SIG-M5 treated with dmso at 0.1 percent for 504 hours (cell line): Measurements from ENCODE around the gene BMAL1.
"Not testable (repeated sequence)": the region's sequence is repeated elsewhere in the genome, so short reads cannot be mapped to it uniquely, and the experiment has no call there.

Source experiments
- DNase-seq: peaks from one replicate; lab custom pipeline; 2025; ENCODE audit not compliant: unreplicated experiment; lab: John Stamatoyannopoulos, UW

BMAL1 gene

DNA sequence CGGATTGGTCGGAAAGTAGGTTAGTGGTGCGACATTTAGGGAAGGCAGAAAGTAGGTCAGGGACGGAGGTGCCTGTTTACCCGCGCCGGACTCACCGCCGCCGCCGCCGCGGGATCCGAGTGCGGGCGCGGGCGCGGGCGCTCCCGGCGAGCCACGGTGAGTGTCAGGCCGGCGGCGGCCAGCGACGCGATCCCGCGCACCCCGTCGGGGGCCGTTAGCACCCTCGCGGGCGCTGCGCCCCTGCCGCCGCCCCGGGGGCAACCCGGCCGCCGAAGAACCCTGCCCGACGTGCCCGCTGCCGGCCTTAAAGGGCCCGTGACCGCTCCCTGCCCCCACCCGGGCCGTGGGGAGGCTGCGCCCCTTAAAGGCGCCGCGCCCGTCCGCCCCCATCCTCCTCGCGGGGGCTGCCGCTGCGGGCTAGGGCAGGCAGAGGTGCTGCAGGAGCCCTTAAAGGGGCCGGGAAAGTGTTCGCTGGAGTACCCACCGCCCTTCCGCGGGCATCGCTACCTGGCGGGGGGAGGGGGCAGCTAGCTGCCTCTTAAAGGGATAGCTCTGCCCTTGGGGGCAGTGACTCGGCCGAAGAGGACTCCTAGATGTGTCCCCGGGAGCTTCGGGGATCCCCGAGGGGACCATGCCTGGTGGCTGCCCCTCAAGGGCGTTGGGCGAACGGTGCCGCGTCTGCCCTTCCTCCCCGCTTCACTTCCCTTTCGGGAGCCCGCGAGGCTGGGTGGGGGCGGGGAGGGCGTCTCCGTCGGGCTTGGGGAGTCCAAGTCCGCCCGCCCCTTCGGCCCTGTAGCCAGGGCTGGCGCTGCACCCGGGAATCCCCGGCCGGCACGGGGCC, at the start of gene BMAL1:
TSS of gene BMAL1 (plus strand) at position 23 of the 841 bp plus-strand sequence. CDS start 76,519 bp downstream, outside the sequence.
- DNase-seq, result no peak

DNA sequence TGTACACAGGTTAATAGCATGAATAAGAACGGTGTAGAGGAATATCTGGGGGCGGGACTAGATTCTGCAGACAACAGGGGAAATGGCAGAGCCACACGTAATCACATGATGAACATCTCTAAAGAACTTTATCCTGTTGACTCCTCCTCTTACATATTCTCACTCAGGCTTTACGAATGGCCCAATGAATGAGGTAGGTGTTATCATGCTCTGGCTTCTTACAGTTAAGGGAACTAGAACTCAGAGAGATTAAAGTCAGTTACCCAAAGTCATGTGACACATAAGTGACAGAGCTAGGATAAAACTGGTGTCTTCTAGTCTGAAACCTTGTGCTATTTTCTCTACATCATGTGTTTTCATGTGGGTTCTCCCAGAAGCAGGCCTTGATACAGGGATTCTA, 49.0 kb upstream of the BMAL1 start:
- no peak for DNase-seq

DNA sequence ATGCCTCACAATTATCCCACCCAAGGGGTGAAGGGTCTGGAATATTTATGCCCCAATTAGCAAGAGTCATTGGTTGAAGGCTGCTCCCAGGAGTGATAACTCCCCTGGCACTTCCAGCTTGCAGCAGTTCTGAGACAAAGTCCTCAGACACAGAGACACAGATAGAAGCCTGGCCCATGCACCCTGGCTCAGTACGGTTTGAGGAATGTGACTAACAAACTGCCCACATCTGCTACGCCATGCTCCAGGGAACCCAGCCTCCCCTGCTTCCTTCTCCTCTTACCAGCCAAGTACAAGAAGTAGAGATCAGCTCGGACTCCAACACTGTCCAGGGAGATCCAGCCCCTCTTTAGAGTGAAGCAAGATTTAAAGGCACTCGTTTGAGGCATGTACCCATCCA, 48.5 kb upstream of the BMAL1 start:
- no peak for DNase-seq

DNA sequence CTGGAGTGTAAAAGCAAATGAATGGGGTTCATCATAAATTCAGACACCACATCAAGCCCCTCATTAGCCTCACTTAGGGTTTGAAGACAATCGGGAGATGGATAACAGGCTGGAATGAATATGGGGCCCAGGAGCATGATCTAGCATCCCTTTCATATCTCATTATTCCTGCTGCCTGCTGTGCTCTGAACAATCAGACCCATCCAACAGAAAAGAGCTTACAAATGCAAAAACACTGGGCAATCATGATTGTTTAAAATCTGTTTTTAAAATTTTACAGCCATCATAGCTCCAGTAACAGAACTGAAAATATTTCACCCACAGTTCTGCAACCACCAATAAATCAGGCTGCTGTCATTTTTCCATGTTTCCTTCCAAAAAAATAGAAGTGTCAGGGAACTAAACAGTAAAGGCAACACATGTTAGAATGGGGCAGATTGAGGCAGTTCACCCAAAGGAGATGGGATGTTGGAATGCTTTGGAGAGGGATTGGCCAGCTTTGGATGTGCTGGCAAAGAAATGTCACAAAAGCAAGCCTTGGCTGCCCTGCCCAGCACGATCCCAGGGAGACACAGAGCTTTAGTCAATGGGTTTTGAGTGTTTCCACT, 47.8 kb upstream of the BMAL1 start:
- no peak for DNase-seq

DNA sequence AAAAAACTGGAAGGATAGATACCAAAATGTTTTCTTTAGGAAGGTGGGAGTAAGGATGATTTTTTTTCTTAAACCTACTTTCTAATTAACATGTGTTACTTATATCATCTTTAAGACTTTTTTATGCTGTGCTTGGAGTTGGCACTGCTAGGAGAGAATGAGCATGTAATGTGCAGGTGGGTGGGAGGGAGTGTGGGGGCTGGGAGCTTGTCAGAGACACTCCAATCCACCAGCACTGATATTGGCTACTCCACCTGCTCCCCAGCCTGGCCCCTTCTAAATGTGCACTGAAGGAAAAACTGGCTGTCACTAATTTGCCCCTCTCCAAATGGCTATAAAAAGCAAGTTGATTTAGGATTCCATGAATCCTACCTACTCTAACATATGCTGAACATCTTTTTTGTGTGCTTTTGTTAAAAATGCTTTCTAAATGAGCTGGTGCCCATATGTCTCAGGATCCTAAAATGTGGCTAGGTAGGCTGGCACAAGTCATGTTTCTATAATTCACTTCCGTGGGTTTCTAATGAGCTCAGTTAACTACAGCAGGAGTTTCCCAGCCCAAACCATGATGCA, 44.3 kb upstream of the BMAL1 start:
- no peak for DNase-seq

DNA sequence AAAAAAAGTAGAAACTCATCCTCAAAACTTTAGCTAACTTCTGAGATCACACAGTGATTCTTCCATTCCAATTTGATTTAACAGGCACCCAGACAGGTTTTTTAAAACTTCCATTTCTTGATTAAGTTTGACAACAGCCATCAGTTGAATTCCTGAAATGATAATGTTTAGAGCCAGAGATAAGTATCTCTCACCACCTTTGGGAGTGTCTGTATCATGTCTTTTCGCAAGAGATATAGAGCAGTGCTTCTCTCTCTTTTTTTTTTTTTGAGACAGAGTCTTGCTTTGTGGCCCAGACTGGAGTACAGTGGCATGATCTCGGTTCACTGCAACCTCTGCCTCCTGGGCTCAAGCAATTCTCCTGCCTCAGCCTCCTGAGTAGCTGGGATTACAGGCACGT, 41.7 kb upstream of the BMAL1 start:
- no peak for DNase-seq

DNA sequence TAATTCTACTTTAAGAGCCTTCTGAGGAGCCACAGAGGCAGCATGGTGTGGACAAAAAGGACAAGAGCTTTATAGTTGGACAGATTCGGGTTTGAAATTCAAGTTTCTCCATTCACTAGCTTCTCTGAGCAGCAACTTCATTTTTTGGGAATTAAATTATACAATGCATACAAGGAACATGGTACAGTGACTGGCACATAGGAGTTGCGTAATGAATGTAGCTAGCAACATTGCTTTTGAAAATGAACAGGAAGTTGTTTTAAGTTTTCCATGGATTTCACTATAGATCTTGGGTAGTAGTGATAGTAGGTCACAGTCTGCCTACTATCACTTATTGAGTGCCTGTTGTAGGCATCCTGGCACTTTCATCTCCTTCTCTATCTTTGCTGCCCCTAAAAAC, 41.0 kb upstream of the BMAL1 start:
- no peak for DNase-seq

DNA sequence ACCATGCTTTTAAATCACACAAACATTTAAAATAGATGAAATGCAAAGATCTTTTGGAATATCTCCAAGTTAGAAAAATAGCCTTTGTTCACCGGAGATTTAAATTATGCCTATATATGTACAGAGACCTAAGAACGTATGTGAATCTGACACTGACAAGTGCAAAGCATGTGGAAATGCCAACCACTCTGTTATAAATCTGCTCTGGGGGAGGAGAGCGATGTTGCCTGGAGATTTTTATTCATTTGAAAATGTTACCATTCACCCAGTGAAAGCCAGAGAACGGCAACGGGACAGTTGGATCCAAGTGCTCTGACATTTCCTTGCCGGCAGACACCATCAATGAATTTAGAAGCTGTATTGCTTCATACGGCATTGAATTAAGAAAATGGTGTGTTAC, 39.8 kb upstream of the BMAL1 start:
- no peak for DNase-seq

DNA sequence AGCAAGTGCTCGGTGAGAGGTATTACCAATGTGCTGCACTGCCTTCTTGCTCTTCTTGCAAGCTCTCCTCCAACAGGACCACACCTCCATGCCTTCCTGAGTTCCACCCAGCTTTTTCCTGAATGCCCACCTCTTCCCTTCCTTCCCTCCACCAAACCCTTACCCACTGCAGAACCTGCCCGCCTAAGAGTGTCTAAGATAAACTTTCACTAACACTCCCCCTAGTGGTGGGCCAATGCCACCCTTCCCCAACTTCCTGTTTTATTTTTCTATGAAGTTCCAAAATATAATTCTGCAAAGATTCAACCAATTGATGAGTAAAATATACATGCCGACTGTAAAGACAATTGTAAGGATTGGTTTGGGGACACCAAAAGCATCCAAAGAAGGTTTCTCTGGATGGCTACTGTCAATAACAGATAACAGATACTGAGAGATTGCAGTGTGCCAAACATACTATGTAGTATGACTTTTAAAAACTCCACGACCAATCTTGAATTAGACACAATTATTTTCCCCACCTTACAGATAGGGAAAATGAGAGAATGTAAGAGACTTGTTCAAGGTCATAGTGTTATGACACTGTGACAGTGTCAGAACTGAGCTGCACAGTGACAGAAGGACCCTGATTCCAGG, 38.6 kb upstream of the BMAL1 start:
- DNase-seq, result peak; percentile 32

DNA sequence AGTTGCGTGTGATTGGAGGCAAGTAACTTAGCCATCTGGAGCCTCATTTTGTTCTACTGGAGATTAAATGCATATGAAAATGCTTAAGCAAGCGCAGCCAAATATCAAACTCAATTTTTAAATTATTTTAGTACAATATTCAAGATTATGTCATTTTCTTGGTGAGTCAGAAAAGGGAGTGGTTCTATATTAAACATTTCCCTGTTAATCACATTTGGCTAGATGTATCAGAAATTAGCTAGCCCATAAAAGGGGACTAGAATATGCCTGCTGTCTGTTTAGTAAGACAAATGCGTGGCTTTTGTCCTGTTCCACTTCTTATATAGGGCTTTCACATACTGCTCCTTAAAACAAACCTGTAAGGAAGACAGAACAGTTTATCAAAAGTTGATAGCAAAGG, 35.0 kb upstream of the BMAL1 start:
- DNase-seq, result no peak

DNA sequence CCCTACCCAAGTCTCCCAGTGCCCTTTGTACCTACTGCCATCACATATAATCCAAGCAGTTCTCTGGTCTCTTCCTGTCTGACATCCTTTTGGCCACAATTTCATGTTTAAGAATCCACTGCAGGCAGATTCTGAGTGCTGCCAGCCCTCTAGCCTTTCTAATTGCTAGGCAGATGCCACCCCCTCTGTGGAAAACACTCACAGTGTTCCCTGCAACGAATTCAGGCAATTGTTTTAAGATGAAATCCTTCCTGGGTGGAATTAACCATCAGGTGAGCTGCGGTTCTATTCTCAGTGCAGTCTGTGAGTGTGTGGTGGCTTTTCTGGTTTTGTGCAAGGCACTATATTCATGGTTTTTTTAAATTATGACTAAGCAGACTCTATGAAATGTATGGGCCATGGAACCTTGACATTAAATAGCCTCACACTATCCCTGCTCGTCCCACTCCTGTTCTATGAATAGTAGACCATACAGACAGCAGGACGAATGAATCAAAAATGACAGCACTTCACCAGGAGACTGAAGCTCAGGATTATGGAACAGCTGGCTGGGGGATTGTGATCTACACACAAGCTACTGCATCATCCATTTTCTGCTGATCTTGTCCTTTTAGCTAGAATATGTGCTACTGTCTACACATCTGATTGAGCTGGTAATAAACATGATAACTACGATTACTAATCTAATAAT, 29.8 kb upstream of the BMAL1 start:
- DNase-seq, result no peak

DNA sequence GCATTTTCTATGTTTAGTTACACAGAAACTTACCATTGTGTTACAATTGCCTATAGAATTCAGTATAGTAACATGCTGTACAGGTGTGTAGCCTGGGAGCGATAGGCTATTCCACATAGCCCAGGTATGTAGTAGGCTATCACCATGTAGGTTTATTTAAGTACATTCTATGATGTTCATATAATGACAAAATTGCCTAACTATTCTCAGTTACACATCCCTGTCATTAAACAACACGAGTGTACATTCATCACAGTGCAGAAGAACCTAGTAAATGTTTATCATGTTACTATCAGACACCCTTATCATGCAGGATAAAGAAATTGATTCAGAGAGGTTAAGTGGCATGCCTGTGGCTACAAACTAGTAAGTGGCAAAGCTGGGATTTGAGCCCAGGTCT, 28.4 kb upstream of the BMAL1 start:
- no peak for DNase-seq

DNA sequence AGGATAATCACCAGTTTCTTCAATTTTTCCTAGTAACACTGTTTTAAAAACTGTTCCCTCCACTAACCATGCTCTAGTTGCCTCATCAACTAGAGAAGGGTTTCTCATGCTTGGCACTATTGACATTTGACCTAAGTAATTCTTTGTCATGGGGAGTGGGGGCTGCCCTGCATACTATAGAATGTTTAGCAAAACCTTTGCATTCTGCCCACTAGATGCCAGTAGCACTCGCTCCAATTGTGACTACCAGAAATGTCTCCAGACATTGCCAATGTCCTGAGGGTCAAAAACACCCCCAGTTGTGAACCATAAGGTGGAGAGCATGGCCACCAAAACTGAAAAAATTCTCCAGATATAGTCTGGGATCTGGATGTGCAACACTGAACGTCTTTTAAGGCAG, 27.6 kb upstream of the BMAL1 start:
- DNase-seq, result no peak

DNA sequence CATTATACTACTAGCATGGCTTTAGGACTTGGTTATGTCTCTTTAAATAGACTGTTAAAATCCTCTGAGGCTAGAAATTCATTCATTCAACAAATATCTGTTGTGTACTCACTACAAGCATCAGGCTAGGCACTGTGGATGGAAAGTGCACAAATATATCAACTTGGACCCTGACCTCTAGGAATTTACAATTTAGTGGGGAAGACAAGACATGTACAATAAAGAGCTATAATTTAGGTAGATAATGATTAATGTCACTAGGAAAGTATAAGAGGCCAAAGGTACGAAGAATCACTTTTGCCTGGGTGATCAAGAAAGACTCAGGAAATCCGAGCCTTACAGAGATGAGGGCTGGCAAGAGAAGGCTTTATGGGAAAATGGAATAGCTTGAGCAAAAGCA, 25.6 kb upstream of the BMAL1 start:
- DNase-seq, result no peak

DNA sequence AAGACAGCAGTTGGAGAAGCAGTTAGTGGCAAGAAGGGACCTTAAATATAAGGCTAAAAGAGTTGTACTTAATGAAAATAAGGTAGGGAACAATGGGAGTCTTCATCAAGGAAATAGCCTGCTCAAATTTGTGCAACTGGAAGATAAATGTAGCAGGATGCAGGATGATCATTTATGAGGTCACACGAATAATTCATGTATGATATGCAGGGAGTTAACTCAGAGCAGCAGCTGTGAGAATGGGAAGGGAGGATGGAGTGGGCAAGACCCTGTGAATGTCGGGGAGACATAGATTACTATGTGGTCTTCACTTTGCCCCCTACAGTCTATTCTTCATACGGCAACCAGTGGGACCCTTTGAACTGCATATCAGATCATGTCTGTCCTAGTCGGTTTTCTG, 25.2 kb upstream of the BMAL1 start:
- no peak for DNase-seq

DNA sequence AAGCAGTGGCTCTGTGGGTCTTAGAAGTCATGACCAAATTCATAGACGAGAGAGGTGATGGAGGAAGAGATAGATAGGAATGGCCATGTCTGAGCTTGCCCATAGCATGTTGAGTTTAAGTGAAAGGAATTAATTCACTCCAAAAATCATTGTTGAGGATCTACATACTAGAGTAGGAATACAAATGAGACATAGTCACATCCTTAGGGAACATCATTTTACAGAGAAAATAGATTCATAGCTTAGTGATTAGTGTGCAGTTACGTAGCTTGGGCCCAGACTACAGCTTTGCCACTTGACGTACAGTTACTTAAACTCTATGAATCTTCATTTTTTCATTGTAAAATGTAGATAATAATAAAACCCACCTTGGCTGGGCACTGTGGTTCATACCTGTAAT, 21.4 kb upstream of the BMAL1 start:
- DNase-seq, result no peak

DNA sequence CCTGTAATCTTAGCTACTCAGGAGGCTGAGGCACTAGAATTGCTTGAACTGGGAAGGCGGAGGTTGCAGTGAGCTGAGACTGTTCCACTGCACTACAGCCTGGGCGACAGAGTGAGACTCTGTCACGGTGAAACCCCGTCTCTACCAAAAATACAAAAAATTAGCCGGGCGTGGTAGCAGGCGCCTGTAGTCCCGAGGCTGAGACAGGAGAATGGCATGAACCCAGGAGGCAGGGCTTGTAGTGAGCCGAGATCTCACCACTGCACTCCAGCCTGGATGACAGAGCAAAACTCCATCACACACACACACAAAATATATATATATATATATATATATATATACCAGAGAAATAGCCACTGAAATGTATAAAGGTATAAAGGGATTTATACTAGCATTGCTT, 19.5 kb upstream of the BMAL1 start:
- not testable (repeated sequence) for DNase-seq

DNA sequence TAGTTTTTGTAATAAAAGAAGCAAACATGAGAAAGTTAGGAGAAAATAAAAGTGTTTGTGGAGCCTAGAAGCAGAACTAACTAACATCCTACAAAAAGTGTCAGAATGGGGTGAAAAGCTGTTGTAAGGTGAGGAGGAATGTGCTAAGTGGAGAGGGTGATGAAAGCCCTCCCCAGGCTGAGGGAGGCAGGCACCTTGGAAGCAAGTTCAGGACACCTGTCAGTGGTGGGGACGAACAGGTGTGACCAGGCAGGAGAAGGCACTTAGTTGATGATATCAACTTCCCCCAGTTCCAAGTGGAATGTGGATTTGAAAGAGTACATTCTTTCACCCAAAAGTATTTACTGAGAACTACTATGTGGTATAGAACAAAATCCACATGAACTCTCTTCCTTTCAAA, 18.7 kb upstream of the BMAL1 start:
- DNase-seq, result no peak

DNA sequence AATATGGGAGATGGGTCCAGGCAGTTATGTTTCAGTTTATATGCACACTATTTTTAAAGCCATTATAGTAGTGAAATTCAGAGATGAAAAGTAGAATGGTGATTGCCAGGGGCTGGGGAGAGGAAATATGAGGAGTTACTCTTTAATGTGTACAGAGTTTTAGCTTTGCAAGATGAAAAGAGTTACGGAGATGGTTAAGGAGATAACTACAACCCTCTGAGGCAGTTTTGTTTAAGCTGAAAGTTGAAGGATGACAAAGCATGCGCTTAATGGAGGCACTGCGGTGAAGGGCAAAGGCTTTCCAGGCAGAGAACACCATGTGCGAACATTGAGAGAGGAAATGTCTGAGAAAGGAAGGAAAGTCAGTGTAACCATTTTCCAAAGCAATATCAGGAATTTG, 18.2 kb upstream of the BMAL1 start:
- DNase-seq, result no peak

DNA sequence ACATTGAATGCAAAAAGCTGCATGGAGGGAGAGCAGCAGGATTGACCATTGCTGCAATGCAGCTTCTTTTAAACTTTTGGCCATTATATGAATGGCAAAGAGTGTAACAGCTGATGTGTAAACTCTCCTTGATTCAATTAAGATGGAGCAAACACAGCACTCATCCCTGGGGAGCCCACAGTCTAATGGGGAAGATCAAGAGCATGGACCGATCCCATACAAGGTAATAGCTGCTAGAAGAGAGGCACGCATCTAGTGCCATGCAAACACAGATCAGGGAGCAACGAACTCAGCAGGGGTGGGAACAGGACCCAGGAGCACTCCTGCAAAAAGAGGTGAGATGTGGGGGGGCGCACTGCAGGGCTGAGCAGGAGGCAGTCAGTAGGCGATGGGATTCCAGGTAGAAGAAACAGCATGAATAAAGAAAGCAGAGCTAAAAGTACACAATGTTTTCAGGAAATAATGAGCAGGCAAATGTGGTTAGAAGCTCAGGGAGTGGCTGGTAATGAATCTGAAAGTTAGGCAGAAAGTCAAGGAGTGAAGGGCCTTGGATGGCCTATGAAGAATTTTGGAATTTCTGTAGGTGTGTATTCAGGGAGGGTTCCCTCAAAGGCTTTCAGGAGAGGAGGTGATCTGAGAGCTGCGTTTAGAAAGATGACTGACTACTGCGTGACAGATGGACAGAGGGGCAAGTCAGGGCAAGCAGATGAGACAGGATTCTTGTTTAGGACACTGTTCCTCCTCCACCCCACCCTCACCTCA, 17.2 kb upstream of the BMAL1 start:
- no peak for DNase-seq
